Left ventricle myocardium inferior (tissue), 1 donor: ENCODE measurements around the gene ZNF619. TPM values are rescaled to one million over a fixed set of nuclear protein-coding genes. Genes with fewer than 3 reads are reported as not detected.
"Not testable (repeated sequence)": the region's sequence is repeated elsewhere in the genome, so short reads cannot be mapped to it uniquely, and the experiment has no call there.

Experiments
- DNase-seq: peaks from one replicate; pipeline ENCODE4 v3.0.0-alpha.2; 2020
- H3K27ac ChIP-seq: fragments of 200-600 bp; replicated peaks from 2 replicates; pipeline ENCODE4 v1.8.0; 2021
- H3K27me3 ChIP-seq: fragments of 200-600 bp; 2 replicates; pipeline ENCODE4 v1.8.0; 2021; ENCODE audit warnings: low read depth
- H3K36me3 ChIP-seq: fragments of 200-600 bp; 2 replicates; pipeline ENCODE4 v1.8.0; 2021
- H3K4me1 ChIP-seq: fragments of 200-600 bp; 2 replicates; pipeline ENCODE4 v1.8.0; 2021
- H3K4me3 ChIP-seq: fragments of 200-600 bp; 2 replicates; pipeline ENCODE4 v1.8.0; 2021; ENCODE audit warnings: mild to moderate bottlenecking, moderate library complexity
- H3K9me3 ChIP-seq: fragments of 200-600 bp; replicated peaks from 2 replicates; pipeline ENCODE4 v1.8.0; 2021
- CTCF ChIP-seq: fragments of 200-600 bp; IDR thresholded peaks from 2 replicates; pipeline ENCODE4 v1.8.0; 2021; ENCODE audit warnings: antibody characterized with exemption, mild to moderate bottlenecking, borderline replicate concordance
- intact Hi-C: fragments of 100-400 bp; cut with micrococcal nuclease; formaldehyde crosslinking; loops from one replicate; pipeline ENCODE4 v1.11.0; 2022
- total RNA-seq: library from RNA; stranded (reverse); fragmentation: NEBNext Ultra II Directional; extraction: Animal tissue kit (Norgen Biotek cat#: 25700); gene quantifications from one replicate; pipeline ENCODE4 v1.2.1, GENCODE V29; 2021
- donor health status: DM: no; HTN: yes; CAD: no; lungs with severe emphysema.

ZNF619 gene
- total RNA-seq, 1 donor from 2014 or later, result 3.6 TPM

- no peaks in the 10 kb centered on the region for H3K9me3 ChIP-seq
- peak overlapping the region; percentile 81 for H3K4me3 ChIP-seq
- peaks cover 19% of the 10 kb centered on the region for H3K36me3 ChIP-seq
- TF ChIP-seq CTCF, result no peak
- no peaks in the 10 kb centered on the region for H3K27me3 ChIP-seq
- intact Hi-C loops, result no loop called here
- H3K4me1 ChIP-seq, result peaks cover 52% of the 10 kb centered on the region
- DNase-seq, result no peak
- H3K27ac ChIP-seq, result peak overlapping the region; percentile 96
These were observed 23.0 kb upstream of the ZNF619 start for GRCh38 chr3:40453933-40454332.

GRCh38 chr3:40455328-40455727, 21.6 kb upstream of the ZNF619 start:
- no peak for DNase-seq
- Histone ChIP-seq H3K9me3 (no peaks in the 10 kb centered on the region), H3K4me1 (peaks cover 57% of the 10 kb centered on the region), H3K36me3 (peaks cover 29% of the 10 kb centered on the region), H3K4me3 (no peak overlapping the region), H3K27me3 (no peaks in the 10 kb centered on the region), H3K27ac (no peak overlapping the region)
- intact Hi-C loops, result no loop called here
- no peak for TF ChIP-seq CTCF

- no peaks in the 10 kb centered on the region for H3K9me3 ChIP-seq
- peak overlapping the region; percentile 90 for H3K4me3 ChIP-seq
- intact Hi-C loops, result no loop called here
- H3K36me3 ChIP-seq, result peaks cover 32% of the 10 kb centered on the region
- DNase-seq, result no peak
- peak overlapping the region; percentile 90 for H3K27ac ChIP-seq
- no peaks in the 10 kb centered on the region for H3K27me3 ChIP-seq
- peaks cover 54% of the 10 kb centered on the region for H3K4me1 ChIP-seq
- TF ChIP-seq CTCF, result no peak
These were observed 20.5 kb upstream of the ZNF619 start for GRCh38 chr3:40456279-40456939.

- H3K4me3 ChIP-seq, result peak within 1 kb of the TSS; percentile 90
- intact Hi-C loops, result no loop called here
- no peaks in the 10 kb centered on the region for H3K27me3 ChIP-seq
- no peak for TF ChIP-seq CTCF
- no peaks in the 10 kb centered on the region for H3K9me3 ChIP-seq
- peaks cover 40% of the 10 kb centered on the region for H3K36me3 ChIP-seq
- peaks cover 50% of the 10 kb centered on the region for H3K4me1 ChIP-seq
- peak within 1 kb of the TSS; percentile 90 for H3K27ac ChIP-seq
- DNase-seq, result peak; percentile 96
These were observed 19.7 kb upstream of the ZNF619 start, which contains the start of gene RPL14 for GRCh38 chr3:40456940-40457823. Gene RPL14 (plus strand): TSS chr3:40457339. CDS start chr3:40457472, 133 bp downstream.

GRCh38 chr3:40458473-40458872, 18.4 kb upstream of the ZNF619 start:
- Histone ChIP-seq H3K36me3 (peaks cover 53% of the 10 kb centered on the region), H3K27me3 (no peaks in the 10 kb centered on the region), H3K4me1 (peaks cover 40% of the 10 kb centered on the region), H3K9me3 (no peaks in the 10 kb centered on the region), H3K27ac (peak overlapping the region; percentile 90), H3K4me3 (peak overlapping the region; percentile 90)
- intact Hi-C loops, result no loop called here
- DNase-seq, result no peak
- TF ChIP-seq CTCF, result no peak

GRCh38 chr3:40460481-40460880, 16.4 kb upstream of the ZNF619 start:
- H3K36me3 ChIP-seq, result peaks cover 66% of the 10 kb centered on the region
- H3K27ac ChIP-seq, H3K4me3 ChIP-seq, H3K9me3 ChIP-seq, DNase-seq, intact Hi-C loops, H3K27me3 ChIP-seq: not testable (repeated sequence)
- H3K4me1 ChIP-seq, result peaks cover 33% of the 10 kb centered on the region
